NCI-H146 (cell line): ENCODE results near the gene FAM168A.
A peak's percentile ranks its signal among the peaks of the same experiment; 100 is the strongest.
"Not testable (repeated sequence)": the region's sequence is repeated elsewhere in the genome, so short reads cannot be mapped to it uniquely, and the experiment has no call there.

Experiments used
- DNase-seq: peaks from one replicate; lab custom pipeline; 2025; lab: John Stamatoyannopoulos, UW

The FAM168A gene

GRCh38 chr11:73519266-73519665 is 78.6 kb downstream of the FAM168A start:
- no peak for DNase-seq

GRCh38 chr11:73518195-73518594 is 79.7 kb downstream of the FAM168A start:
- no peak for DNase-seq

- no peak for DNase-seq
These were observed 81.8 kb downstream of the FAM168A start for GRCh38 chr11:73516080-73516479.

GRCh38 chr11:73513707-73514106 is 84.2 kb downstream of the FAM168A start:
- no peak for DNase-seq

- no peak for DNase-seq
These were observed 87.0 kb downstream of the FAM168A start for GRCh38 chr11:73510877-73511276.

GRCh38 chr11:73510106-73510505 is 87.8 kb downstream of the FAM168A start:
- DNase-seq = no peak

- no peak for DNase-seq
These were observed 88.7 kb downstream of the FAM168A start for GRCh38 chr11:73509188-73509587.

- DNase-seq = no peak
These were observed 89.4 kb downstream of the FAM168A start for GRCh38 chr11:73508243-73509176.

GRCh38 chr11:73507086-73507485 is 90.8 kb downstream of the FAM168A start:
- no peak for DNase-seq

- no peak for DNase-seq
These were observed 91.9 kb downstream of the FAM168A start for GRCh38 chr11:73506038-73506437.

GRCh38 chr11:73498343-73498742 is 99.6 kb downstream of the FAM168A start:
- DNase-seq = no peak

- DNase-seq = no peak
These were observed 101.8 kb downstream of the FAM168A start for GRCh38 chr11:73496134-73496533.

- no peak for DNase-seq
These were observed 102.2 kb downstream of the FAM168A start for GRCh38 chr11:73495731-73496130.

- DNase-seq = no peak
These were observed 103.8 kb downstream of the FAM168A start for GRCh38 chr11:73493956-73494598.

GRCh38 chr11:73481626-73482025 is 116.3 kb downstream of the FAM168A start:
- no peak for DNase-seq

- no peak for DNase-seq
These were observed 117.2 kb downstream of the FAM168A start for GRCh38 chr11:73480677-73481076.

- peak; percentile 27 for DNase-seq
These were observed 119.1 kb downstream of the FAM168A start for GRCh38 chr11:73478737-73479347.

GRCh38 chr11:73477518-73477917 is 120.4 kb downstream of the FAM168A start:
- DNase-seq = no peak

GRCh38 chr11:73475549-73476095 is 122.3 kb downstream of the FAM168A start:
- DNase-seq = no peak

- no peak for DNase-seq
These were observed 124.7 kb downstream of the FAM168A start for GRCh38 chr11:73473252-73473651.

GRCh38 chr11:73470036-73470612 is 127.8 kb downstream of the FAM168A start:
- not testable (repeated sequence) for DNase-seq

- no peak for DNase-seq
These were observed 128.5 kb downstream of the FAM168A start for GRCh38 chr11:73469401-73469800.
